GM19328 (cell line): ENCODE data around the gene NUB1.
"Not testable (repeated sequence)": the region's sequence is repeated elsewhere in the genome, so short reads cannot be mapped to it uniquely, and the experiment has no call there.

Source experiments
- ATAC-seq: cut with Tn5 transposase; IDR thresholded peaks from one replicate; pipeline ENCODE4 v1.9.1; 2021; ENCODE audit warnings: mild to moderate bottlenecking, moderate library complexity; ENCODE audit not compliant: unreplicated experiment

Gene NUB1, protein sequence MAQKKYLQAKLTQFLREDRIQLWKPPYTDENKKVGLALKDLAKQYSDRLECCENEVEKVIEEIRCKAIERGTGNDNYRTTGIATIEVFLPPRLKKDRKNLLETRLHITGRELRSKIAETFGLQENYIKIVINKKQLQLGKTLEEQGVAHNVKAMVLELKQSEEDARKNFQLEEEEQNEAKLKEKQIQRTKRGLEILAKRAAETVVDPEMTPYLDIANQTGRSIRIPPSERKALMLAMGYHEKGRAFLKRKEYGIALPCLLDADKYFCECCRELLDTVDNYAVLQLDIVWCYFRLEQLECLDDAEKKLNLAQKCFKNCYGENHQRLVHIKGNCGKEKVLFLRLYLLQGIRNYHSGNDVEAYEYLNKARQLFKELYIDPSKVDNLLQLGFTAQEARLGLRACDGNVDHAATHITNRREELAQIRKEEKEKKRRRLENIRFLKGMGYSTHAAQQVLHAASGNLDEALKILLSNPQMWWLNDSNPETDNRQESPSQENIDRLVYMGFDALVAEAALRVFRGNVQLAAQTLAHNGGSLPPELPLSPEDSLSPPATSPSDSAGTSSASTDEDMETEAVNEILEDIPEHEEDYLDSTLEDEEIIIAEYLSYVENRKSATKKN

GRCh38 chr7:151341357-151342101 lies at the start of gene NUB1:
Gene NUB1, plus strand, starts transcription at chr7:151341812. Its CDS starts 3,538 bp downstream, at chr7:151345350.
- ATAC-seq, result peak; percentile 57

DNA sequence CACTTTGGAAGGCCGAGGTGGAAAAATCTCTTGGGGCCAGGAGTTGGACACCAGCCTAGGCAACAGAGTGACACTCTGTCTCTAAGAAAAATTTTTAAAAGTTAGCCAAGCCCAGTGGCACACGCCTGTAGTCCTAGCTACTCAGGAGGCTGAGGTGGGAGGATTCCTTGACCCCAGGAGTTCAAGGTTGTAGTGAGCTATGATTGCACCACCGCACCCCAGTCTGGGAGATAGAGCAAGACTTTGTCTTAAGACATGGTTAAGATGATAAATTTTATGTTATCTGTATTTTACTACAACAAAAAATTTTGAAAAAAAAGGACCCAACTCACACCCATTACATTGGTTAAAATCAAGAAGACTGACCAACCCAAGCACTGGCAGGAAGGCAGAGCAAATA lies 48.8 kb upstream of the NUB1 start:
- no peak for ATAC-seq

DNA sequence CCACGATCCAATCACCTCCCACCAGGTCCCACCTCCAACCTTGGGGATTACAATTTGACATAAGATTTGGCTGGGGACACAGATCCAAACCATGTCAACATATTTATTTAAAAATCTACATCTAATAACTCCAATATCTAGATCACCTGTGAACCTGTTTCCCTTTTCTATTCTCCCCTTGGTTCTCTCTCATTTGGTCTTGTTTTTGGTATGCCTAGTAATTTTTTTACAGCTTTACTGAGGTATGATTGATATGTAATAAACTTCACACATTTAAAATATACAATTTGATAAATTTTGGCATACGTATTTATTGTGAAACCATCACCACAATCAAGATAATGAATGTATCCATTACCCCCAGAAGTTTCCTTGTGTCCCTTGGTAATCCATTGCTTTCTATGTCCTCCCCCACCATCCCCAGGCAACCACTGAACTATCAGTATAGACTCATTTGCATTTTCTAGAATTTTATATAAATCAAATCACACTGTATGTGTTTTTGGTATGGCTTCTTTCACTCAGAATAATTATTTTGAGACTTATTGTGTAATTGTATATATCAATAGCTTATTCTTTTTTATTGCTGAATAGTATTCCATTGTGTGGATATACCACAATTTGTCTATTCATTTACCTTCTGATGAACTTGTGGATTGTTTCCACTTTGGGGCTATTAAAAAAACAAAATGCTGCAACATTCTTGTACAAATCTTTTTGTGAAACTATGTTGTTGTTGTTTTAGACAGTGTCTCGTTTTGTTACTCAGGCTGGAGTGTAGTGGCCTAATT lies 45.2 kb upstream of the NUB1 start:
- no peak for ATAC-seq

- ATAC-seq, result no peak
Observed at GRCh38 chr7:151298765-151299164, 42.8 kb upstream of the NUB1 start.

GRCh38 chr7:151299530-151299929 lies 42.1 kb upstream of the NUB1 start:
- ATAC-seq, result no peak

DNA sequence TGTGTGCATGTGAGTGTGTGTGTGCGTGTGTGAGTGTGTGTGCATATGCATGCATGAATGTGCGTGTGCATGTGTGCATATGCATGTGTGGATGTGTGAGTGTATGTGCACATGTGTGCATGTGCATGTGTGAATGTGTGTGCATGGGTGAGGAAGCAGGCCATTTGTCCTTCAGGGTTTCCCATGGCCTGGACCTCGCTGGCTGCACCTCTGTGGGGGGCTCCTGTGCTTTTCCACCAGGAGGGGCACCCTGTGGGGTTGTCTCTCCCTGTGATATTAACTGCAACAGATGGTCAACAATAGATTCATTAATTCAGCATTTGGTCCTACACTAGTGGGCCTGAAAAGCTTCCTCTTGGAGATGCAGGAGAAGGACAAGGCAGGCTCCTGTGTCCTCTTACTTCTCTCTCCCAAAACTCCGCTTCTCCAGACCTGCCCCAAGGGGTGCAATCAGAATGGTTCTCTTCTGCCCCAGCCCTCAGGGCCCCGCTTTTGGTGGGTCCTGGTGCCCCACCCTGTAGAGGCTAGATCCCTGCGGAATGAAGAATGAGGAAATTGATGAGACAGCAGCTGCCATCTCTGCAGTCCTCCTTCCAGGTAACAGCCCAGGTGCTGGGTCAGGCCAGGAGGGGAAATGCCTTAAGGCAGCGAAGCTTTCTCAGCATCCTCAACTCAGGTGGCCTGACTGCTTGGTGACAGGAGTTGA lies 41.5 kb upstream of the NUB1 start:
- ATAC-seq, result no peak

GRCh38 chr7:151301471-151302462 lies 39.8 kb upstream of the NUB1 start:
- ATAC-seq, result no peak

DNA sequence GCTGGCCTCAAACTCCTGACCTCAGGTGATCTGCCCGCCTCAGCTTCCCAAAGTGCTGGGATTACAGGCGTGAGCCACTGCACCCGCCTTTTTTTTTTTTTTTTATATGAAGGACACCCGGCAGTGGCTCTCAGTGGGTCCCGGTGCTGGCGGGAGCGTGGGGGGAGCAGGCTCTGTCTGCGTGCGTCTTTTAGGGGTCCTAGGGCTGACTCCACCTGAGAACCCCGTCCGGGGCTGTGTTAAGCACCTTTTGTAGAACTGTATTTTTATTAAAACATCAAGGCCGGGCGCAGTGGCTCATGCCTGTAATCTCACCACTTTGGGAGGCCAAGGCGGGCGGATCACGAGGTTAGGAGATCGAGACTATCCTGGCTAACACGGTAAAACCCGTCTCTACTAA lies 37.4 kb upstream of the NUB1 start:
- ATAC-seq, result not testable (repeated sequence)

- ATAC-seq, result no peak
Observed at GRCh38 chr7:151304856-151305255, 36.8 kb upstream of the NUB1 start.

- ATAC-seq, result no peak
Observed at GRCh38 chr7:151306374-151306773, 35.2 kb upstream of the NUB1 start.

GRCh38 chr7:151306860-151307259 lies 34.8 kb upstream of the NUB1 start:
- ATAC-seq, result no peak

- no peak for ATAC-seq
Observed at GRCh38 chr7:151307536-151307935, 34.1 kb upstream of the NUB1 start.

DNA sequence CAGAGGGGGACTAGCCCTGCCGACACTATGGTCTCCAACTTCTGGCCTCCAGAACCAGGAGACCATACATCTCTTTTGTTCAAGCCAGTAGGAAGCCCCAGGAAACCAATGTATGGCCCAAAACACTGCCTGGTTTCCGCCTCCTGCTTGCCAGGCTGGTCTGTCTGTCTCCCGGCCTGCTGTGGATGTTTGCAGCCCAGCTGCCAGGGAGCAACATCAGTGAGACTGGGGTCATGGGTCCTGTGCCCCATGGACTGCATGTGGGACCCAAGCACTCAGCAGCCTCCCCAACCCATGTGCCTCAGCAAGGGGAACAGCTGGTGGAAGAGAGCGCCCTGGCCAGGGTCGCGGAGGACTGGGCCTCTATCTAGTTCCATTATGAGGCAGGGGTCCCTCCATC lies 33.4 kb upstream of the NUB1 start:
- no peak for ATAC-seq

DNA sequence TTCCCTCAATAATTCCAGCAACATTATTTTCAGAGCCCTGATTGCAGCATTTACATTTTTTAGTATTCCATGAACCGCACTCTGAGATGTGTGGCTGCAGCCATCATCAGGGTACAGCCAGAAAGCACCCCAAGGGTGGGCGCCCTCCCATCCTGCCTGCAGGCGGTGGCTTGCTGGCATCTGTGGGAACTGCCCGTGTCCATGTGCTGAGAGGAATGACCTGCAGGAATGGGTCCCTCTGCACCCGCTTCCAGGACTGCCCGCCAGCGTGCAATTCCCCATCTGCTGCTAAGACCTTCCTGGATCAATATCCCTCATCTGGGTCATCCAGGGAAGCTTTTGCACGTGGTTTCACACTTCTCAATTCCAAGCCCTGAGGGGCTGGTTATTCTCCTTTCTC lies 32.8 kb upstream of the NUB1 start:
- no peak for ATAC-seq

- no peak for ATAC-seq
Observed at GRCh38 chr7:151309311-151309710, 32.3 kb upstream of the NUB1 start.

GRCh38 chr7:151310578-151310977 lies 31.0 kb upstream of the NUB1 start:
- no peak for ATAC-seq

DNA sequence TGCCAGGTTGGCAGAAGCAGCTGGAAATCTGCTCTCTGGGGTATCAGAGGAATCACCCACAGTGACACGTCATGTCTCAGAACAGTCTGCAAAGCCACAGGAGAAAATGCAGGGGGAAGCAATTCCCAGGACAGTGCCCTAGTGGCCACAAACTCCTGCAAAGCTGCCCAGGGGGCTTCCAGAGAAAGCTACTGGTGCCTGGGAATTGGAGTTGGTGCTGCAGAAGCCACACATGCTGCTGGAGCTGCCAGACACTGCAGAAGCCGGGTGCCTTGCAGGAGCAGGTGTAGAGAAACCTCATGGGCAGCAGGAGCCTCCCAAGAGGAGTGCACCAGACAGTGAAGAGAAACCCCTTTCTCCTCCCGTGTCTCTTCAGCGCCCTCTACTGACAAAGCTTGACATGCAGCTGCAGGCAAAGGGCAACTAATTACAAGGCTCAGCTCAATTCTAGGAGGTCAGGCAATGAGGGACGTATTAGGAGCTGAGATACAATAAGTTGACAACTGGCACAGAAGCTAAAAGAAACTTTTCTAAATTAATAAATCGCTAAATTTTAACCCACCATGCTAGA lies 30.2 kb upstream of the NUB1 start:
- ATAC-seq, result no peak

GRCh38 chr7:151312356-151312755 lies 29.3 kb upstream of the NUB1 start:
- no peak for ATAC-seq
